Left renal pelvis (tissue), 4 donors: ENCODE measurements around the gene PDHA1. TPM values are rescaled to one million over a fixed set of nuclear protein-coding genes. Genes with fewer than 3 reads are reported as not detected.

Experiments
- DNase-seq, 4 donors: peaks; one replicate each; pipeline ENCODE4 v3.0.0-alpha.2; 2013; ENCODE audit warnings: low read depth in 4 of 4, low spot score in 3 of 4
- polyA plus RNA-seq, 4 donors: library from polyadenylated mRNA; unstranded; fragments of 120-200 nt; gene quantifications; one replicate each; pipeline ENCODE4 v1.2.1, GENCODE V29; 2013; ENCODE audit not compliant: insufficient read length in 4 of 4

The PDHA1 gene
- polyA plus RNA-seq, 4 donors, result 113 to 249 (median 222) TPM

DNA sequence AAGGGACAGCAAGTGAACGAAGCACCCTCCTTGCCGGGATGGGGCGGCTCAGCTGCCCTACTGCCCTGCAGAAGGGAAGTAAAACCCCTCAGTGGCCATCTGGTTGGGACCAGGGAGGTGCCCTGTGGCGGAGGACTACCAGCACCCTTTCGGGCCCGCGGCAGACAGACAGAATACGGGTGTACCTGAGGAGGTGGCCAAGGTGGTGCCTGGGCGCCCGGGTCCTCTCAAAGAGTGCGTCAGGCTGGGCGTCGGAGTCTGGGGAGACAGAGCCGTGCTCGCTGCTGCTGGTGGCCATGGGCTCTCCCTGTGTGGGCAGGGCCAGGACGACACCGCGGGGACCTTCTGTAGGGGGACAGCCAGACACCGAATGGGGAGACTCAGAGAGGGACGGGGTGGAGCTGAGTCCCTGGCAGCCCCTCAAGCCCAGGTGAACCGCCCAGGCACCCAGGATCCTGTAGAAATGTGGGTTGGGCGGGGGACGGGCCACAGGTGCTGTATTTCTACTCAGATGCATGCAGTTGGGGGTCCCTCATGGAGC, 29.7 kb downstream of the PDHA1 start:
- no peak for DNase-seq

DNA sequence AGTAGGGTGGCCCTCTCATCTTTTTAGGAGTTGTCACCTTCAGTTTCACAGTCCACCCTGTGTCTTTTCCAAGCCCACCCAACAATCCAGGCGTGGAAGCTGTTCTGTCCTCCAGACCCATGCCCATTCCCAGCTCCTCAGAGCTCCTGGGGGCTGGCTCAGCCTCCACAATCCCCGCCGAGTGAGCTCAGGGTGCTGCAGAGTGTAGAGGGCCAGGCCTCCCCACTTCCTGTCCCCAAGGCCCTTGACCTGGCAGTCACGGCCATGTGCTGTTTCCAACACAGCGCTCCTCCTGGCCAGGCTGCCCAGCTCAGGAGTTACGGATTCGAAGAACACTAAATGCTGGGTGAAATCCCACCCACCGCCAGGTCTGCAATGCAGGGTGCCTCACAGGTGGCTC, 31.8 kb downstream of the PDHA1 start:
- DNase-seq, result no peak

DNA sequence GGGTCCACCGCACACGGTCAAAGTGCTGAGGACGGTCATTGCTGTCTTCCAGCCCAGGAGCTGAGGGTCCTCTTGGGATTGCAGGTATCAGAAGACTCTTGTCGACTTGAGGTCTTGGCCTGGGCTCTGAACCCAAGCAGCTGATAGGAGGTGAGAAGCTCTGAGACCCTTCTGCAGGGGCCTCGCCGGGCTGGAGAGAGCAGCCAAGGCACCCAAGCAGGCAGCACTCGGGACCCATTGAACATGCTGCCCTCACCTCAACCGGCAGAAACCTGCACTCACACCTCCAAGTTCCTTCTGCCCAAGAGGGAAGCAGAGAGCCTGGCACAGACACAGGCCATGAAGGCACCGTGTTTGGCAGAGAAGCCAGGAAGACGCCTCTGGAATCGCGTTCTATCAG, 34.1 kb downstream of the PDHA1 start:
- DNase-seq, result no peak

DNA sequence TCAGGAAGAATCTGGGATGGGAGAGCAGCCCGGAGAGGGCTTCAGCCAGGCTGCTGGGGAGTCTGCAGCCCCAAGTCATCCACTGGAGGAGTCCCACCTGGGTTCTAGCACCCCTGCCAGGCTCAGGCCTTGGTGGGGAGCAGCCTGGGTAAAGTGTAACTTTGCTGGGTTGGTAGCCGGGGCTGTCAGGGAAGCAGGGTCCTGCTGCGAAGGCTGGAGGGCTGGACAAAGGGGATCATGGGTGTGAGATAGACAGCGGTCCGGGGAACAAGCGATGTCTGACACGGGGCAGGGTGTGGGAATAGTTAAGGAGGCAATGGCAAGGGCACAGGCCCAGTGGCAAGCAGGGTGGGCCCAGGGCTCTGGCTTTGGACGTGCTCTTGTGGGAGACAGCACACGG, 37.6 kb downstream of the PDHA1 start:
- DNase-seq, result no peak

DNA sequence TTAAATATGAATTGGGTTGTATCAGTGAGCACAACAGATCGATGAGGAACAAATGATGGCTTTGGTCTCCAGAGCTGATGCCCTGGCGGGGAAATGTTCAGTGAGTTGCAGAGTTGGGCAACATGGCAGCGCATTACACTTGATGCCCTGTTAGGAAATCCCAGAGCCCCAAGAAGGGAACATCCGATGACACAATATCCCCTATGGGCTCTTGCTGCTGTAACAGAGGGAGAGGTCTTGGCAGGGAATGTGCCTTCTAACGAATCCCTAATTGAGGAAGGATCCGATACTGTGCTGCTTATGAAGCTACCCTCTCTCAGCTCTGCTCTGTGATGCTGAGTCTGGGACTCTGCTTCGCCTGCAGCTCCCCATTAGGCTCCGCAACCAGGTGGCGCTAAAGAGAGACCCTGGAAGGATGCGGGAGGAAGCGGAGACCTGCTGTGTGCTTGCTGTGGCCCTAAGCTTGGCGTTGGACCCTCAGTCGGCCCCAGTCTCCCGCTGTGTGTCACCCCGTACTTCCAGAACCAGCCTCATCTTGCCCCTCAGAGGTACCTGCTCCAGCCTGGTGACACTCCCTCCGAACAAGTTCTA, 38.9 kb downstream of the PDHA1 start:
- DNase-seq, result peak in 2 of 4 donors; percentile 6 to 11

DNA sequence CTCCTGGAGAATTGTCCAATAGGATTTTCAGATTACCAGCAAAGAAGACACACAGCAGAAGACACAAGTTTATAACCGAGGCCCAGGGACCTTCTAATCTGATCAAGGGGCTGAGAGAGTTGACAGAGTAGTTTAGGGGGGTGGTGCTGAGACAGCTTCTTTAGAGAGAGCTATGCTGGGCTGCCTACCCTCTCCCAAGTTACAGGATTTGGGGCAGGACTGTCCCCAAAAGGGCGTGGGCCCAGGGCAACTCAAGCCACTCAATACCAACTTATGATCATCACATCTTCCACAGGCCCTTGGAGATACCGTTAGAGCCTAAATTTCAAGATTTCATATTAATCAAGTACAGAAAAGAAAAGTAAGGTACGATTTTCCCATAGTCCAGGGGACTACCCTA, 43.0 kb downstream of the PDHA1 start:
- DNase-seq, result no peak

DNA sequence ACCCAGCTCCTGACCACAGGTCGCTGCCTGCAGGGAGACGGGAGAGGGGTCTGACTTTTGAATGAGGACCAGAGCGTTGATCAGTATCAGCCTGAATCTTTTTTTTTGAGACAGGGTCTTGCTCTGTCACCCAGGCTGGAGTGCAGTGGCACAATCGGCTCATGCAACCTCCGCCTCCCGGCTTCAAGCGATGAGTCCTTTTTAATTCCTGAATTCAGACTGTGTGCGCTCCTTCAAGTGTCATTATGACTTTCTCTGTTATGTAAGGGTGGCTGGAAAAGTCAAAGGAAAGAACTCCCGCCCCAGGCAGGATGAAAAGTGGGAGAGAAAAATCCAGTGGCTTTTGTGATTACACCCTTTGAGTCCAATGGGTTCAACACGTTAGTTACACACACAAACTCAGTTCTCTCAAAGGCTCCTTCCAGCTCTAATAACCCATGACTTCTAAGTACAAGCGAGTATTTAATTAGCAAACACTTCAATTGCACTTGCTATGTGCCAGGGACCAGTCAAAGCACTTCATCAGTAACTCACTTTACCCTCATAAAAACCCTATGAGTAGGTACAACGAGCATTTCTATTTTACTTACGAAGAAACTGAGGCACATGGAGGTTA, 44.4 kb downstream of the PDHA1 start:
- no peak for DNase-seq

DNA sequence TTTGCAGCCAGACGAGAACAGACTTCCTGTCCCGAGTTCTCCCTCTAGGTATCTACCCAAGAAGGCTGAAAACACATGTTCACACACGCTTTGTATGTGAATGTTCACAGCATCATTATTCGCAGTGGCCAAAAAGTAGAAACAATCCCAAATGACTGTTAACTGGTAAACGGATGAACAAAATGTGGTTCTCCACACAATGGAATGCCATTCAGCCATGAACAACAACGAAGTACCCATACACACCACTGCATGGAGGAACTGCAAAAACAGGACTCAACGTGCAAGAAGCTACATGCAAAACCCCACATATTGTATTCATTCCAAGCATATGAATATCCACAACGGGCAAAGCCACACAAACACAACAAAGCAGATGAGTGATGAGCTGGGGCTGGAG, 45.0 kb downstream of the PDHA1 start:
- DNase-seq, result no peak

DNA sequence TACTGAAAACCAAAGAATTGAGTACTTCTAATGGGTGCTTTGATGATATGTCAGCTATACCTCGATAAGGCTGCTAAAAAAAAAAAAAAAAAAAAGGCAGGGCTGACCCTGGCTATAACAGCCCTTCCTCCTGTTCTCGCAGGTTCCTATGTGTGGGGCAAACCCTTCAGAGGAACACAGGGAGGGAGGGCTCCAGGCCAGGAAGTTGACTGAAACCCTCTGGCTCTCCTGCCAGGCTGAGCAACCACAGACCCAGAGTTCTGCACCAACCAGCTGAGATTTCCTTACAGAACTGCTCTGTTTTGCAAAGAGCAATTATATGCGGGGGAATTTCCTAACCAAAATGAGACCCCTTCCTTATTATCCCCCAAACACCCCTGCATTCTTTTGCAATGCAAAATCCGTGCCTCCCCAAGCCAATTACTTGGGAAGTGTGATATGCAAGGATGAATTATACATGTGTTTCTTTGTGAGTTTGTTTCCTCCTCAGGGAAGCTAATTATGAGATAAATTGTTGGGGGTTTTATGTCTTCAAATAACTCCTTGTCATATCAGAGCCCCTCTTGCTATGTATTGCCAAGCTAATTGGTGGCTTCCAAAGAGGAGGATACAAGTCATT, 45.6 kb downstream of the PDHA1 start:
- DNase-seq, result no peak

DNA sequence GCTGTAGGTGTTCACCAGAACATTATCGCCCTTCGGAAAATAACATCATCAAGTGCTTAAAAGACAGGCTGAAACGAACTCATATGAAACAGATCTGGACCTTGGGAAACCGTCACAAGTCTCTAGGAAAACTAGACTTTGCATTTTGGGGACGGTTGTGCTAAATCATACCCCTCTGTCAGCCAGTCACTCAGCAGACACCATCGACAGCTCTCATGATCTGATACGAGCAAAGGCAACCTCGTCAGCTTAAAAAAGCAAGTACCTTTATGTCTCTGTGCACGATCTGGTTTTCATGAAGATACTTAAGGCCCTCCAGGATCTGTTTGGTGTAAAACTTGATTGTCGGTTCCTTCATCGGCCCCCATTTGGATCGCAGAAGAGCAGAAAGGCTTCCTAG, 48.4 kb downstream of the PDHA1 start:
- DNase-seq, result no peak

DNA sequence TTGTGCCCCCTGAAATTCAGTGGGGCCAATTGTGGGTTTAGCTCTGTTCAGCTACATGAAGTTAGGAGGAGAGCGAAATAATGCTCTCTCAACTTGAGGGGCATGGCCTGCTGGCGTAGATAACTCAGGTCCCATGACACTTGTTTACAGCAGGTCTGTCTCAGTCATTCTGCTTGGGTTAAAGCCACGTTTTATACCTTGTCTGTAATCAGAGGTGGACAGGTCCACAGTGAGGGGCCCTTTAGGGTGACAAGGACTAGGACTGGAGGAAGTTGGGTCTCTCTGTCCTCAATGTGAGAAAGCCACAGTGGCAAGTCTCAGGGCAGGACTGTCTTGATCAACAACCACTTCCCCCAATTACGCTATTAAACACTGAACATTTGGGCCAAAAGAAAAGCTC, 49.0 kb downstream of the PDHA1 start:
- no peak for DNase-seq

DNA sequence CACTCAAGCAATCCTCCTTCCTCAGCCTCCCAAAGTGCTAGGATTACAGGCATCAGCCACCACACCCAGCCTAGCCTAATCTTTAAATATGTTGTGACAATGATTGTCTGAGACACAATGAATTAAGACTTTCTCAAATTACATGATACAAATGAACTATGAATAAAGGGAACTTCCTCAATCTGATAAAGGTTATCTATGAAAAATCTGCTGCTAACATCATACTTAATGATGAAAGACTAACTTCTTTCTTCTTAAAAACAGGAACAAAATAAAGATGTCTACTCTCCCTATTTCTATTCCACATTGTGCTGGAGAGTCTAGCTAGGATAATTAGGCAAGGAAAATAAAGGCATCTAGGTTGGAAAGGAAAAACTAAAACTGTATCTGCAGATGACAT, 60.0 kb downstream of the PDHA1 start:
- DNase-seq, result no peak

DNA sequence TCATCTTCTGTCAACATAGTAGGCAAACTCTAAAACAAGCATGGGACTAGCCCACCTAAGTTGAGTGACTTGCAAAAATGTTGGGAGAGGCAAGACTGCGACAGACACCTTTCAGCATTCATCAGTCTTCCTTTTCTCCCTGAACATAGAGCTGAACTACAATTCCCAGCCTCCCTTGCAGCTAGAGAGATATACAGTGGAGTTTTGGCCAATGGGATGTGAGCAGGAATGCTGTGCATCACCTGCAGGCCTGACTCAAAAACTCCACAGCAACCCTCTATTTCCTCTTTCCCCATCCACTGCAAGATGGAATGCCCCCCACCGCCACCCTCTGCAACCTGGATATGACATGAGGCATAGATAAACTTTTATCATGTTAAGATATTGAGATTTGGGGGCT, 66.5 kb downstream of the PDHA1 start:
- no peak for DNase-seq

Other genes starting within 250 kb of the PDHA1 start
- 10 to 100 TPM; 16.9 to 30.4 (median 18.1) TPM for gene ADGRG2, start 221.5 kb upstream of the PDHA1 start, polyA plus RNA-seq
- 1 to 10 TPM; 1.6 to 5.4 (median 4.6) TPM for gene MAP3K15, start 171.6 kb downstream of the PDHA1 start, polyA plus RNA-seq